D721Med (cell line): ENCODE data around the gene KREMEN1.

Experiments used
- DNase-seq: peaks from one replicate; pipeline ENCODE4 v3.0.0; 2011; ENCODE audit warnings: low spot score; ENCODE audit not compliant: insufficient read length
- FAIRE-seq: peaks from 2 replicates; lab custom pipeline; 2011; peaks lifted over from hg19 to GRCh38; lab: Jason Lieb, UNC
- CTCF ChIP-seq: IDR thresholded peaks from 2 replicates; pipeline ENCODE4 v1.5.1; 2012; ENCODE audit warnings: mild to moderate bottlenecking, control low read depth; ENCODE audit not compliant: insufficient read depth; ENCODE audit errors: missing control alignments

Gene KREMEN1

GRCh38 chr22:29148036-29148435 is 75.2 kb downstream of the KREMEN1 start:
- DNase-seq (no peak), FAIRE-seq (no peak)
- no peak for TF ChIP-seq CTCF

GRCh38 chr22:29148826-29149225 is 76.0 kb downstream of the KREMEN1 start:
- no peak for DNase-seq
- no peak for TF ChIP-seq CTCF
- FAIRE-seq = no peak

GRCh38 chr22:29149841-29150555 is 77.2 kb downstream of the KREMEN1 start:
- FAIRE-seq (no peak), DNase-seq (no peak)
- no peak for TF ChIP-seq CTCF

- DNase-seq (no peak), FAIRE-seq (no peak)
- TF ChIP-seq CTCF = no peak
Measured at GRCh38 chr22:29150701-29151100, 77.9 kb downstream of the KREMEN1 start.

GRCh38 chr22:29151316-29151715 is 78.5 kb downstream of the KREMEN1 start:
- DNase-seq = no peak
- no peak for FAIRE-seq
- no peak for TF ChIP-seq CTCF

GRCh38 chr22:29152045-29152953 is 79.5 kb downstream of the KREMEN1 start:
- DNase-seq = no peak
- no peak for TF ChIP-seq CTCF
- FAIRE-seq = no peak
